OCI-LY1 (cell line): ENCODE data around the gene ARHGAP18.

Source experiments
- EZH2 ChIP-seq: fragments of 200-600 bp; sonication (generic), shearing (Covaris generic); IDR thresholded peaks from 2 replicates; pipeline ENCODE4 v1.8.0; 2017; ENCODE audit warnings: borderline replicate concordance, mixed run types, mild to moderate bottlenecking, antibody characterized with exemption, low read length, moderate library complexity, mixed read lengths
- TF ChIP-seq, protein P1 (sequence below): fragments of 200-600 bp; sonication (generic), shearing (Covaris generic); IDR thresholded peaks from 2 replicates; pipeline ENCODE4 v1.5.1; 2017; ENCODE audit warnings: mild to moderate bottlenecking, antibody characterized with exemption, low read length, moderate library complexity, mixed read lengths

DNA sequence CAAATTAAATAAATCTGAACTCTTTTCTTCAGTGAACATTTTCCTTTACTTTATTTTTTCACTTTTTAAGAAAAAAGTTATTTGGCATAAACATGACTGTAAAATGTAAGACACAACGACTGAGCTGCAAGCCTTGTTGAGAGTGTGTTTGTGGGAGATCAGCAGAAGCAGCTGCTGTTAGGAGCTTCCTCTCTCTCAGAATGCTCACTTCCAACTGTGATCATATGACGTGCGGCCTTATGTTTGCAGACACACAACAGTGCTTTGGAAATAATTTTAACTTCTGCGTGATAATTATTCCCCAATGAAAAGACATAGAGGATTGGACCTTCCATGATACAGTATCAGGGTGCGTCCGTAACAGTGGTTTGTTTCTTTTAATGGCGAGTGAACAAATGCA lies 104.0 kb downstream of the ARHGAP18 start:
- TF ChIP-seq, protein P1, sequence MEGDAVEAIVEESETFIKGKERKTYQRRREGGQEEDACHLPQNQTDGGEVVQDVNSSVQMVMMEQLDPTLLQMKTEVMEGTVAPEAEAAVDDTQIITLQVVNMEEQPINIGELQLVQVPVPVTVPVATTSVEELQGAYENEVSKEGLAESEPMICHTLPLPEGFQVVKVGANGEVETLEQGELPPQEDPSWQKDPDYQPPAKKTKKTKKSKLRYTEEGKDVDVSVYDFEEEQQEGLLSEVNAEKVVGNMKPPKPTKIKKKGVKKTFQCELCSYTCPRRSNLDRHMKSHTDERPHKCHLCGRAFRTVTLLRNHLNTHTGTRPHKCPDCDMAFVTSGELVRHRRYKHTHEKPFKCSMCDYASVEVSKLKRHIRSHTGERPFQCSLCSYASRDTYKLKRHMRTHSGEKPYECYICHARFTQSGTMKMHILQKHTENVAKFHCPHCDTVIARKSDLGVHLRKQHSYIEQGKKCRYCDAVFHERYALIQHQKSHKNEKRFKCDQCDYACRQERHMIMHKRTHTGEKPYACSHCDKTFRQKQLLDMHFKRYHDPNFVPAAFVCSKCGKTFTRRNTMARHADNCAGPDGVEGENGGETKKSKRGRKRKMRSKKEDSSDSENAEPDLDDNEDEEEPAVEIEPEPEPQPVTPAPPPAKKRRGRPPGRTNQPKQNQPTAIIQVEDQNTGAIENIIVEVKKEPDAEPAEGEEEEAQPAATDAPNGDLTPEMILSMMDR: no peak
- TF ChIP-seq EZH2: no peak
